H1 (cell line): ENCODE data around the gene CACNA1D. TPM values are rescaled to one million over a fixed set of nuclear protein-coding genes. Genes with fewer than 3 reads are reported as not detected.

ENCODE experiments used
- BACH1 ChIP-seq: IDR thresholded peaks from 2 replicates; pipeline ENCODE4 v1.6.1; 2012; ENCODE audit warnings: low read length, improper control_type of control experiment
- EGR1 ChIP-seq: IDR thresholded peaks from 2 replicates; pipeline ENCODE4 v1.6.1; 2011; ENCODE audit warnings: low read depth, low read length, borderline replicate concordance
- SIRT6 ChIP-seq: IDR thresholded peaks from one replicate; pipeline ENCODE4 v1.7.1; 2012; ENCODE audit warnings: low read length, inconsistent platforms
- SIX5 ChIP-seq: IDR thresholded peaks from 2 replicates; pipeline ENCODE4 v1.6.1; 2011; ENCODE audit warnings: mild to moderate bottlenecking, low read depth, low read length
- polyA plus RNA-seq, 7 experiments: library from polyadenylated mRNA; depleted of rRNA in 3 of 7; stranded (reverse) in 5 of 7; unstranded in 2 of 7; fragments of >200 nt in 5 of 7; fragments of 200-250 nt in 2 of 7; gene quantifications; 1 replicate in 5 of 7; 2 replicates in 1 of 7; 4 replicates in 1 of 7; pipeline versions ENCODE4 v1.2.1 to v1.2.3, GENCODE V29; 2011 to 2013; ENCODE audit warnings: missing spikeins in 2 of 7, mixed read lengths in 2 of 7
- total RNA-seq: library from RNA; stranded (reverse); fragmentation: NEBNext Ultra II Directional; extraction: Animal tissue kit (Norgen Biotek cat#: 25700); gene quantifications from 2 replicates; pipeline ENCODE4 v1.2.1, GENCODE V29; 2021

The CACNA1D gene
- total and polyA plus RNA-seq, 2 of the 8 experiments (the other 6 are each of a cell fraction or from before 2014, with no cell fraction given) = 2.0 to 2.9 TPM

DNA sequence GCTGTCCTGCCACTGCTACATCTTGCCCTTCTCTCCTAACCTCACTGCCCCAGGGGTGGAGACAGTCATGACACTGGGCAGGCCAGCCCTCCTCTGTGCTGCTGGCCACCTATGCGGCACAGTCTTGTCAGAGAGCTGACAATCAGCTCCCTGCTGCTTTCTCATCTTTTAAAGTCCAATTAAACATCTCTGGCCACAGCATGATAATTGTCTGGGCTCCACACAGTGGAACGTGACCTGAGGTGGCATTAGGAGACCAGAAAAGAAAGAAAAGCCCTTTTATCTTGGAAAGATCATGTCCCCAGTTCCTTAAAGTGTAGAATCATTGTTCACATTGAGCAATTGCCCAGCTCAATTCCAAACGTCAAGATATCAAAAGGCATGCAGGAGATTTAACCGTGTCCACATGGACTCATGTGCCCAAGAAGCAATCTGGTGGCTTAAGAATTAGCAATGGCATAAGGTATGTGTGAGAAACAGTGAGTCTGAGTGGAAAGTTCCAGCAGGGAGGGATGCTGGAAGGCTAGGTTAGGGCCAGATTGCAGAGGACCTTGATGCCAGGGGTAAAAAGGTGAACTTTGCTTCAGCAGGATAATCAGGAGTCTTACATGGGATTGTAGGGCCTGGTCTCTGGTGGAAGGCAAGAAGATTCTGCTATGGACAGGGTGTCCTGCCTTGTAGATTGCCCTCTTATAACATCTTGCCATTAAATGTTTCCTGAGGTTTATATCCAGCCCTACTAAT is 15.3 kb upstream of the CACNA1D start (continued):
- TF ChIP-seq EGR1 (no peak), SIX5 (no peak), BACH1 (no peak), SIRT6 (no peak)
